Mucosa of stomach (tissue), 1 donor: ENCODE data around the gene XRCC3.
"Not testable (repeated sequence)": the region's sequence is repeated elsewhere in the genome, so short reads cannot be mapped to it uniquely, and the experiment has no call there.

ENCODE experiments used
- H3K27me3 ChIP-seq: one replicate; pipeline ENCODE4 v1.7.0; 2013; ENCODE audit warnings: mild to moderate bottlenecking, low read length; ENCODE audit not compliant: control insufficient read depth, insufficient read depth
- H3K36me3 ChIP-seq: one replicate; pipeline ENCODE4 v1.7.0; 2013; ENCODE audit warnings: low read length; ENCODE audit not compliant: control insufficient read depth, insufficient read depth
- H3K4me1 ChIP-seq: one replicate; pipeline ENCODE4 v1.7.0; 2013; ENCODE audit warnings: mild to moderate bottlenecking, low read length; ENCODE audit not compliant: control insufficient read depth, insufficient read depth
- H3K4me3 ChIP-seq: one replicate; pipeline ENCODE4 v1.7.0; 2013; ENCODE audit warnings: low read length
- H3K9ac ChIP-seq: one replicate; pipeline ENCODE4 v1.7.0; 2013; ENCODE audit warnings: mild to moderate bottlenecking, low read length, moderate library complexity
- H3K9me3 ChIP-seq: one replicate; pipeline ENCODE4 v1.7.0; 2013; ENCODE audit warnings: mild to moderate bottlenecking, low read length, moderate library complexity; ENCODE audit not compliant: control insufficient read depth
- donor health status: Pancreatic carcinoma.

XRCC3 gene

DNA sequence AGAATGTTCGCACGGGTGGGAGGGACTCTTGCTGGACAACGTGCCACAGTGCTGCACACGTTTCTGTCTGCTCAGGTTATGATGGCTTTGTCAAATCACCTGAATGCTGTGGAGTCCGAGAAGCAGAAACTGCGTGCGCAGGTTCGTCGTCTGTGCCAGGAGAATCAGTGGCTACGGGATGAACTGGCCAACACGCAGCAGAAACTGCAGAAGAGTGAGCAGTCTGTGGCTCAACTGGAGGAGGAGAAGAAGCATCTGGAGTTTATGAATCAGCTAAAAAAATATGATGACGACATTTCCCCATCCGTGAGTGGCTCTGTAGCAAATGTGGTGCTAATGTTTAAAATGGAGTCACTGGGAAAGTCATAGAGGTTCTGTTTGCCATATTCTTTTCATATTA, 57.8 kb downstream of the XRCC3 start:
- H3K4me3 ChIP-seq: no peak overlapping the region
- H3K27me3 ChIP-seq: no peaks in the 10 kb centered on the region
- H3K9me3 ChIP-seq: no peaks in the 10 kb centered on the region
- peaks cover 19% of the 10 kb centered on the region for H3K36me3 ChIP-seq
- no peak overlapping the region for H3K9ac ChIP-seq
- peaks cover 10% of the 10 kb centered on the region for H3K4me1 ChIP-seq

DNA sequence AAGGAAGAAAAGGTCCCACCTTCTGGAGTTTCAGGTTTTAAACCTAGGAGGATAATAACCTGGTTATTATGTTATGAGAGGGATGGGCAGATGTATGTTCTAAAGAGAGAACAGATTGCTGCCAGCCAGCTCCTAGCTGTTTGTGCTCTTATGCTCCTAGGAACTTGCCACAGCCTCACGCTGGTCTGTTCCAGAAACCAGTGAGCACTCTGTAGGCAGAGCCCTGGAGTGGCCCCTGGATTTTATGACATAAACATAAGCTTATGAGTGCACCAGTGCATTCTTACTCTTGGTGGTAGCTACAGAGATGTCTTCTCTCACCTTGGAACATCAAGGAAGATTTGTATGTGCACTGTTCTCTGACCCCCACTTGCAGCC, 58.5 kb downstream of the XRCC3 start:
- Histone ChIP-seq H3K9me3 (no peaks in the 10 kb centered on the region), H3K4me1 (peaks cover 10% of the 10 kb centered on the region), H3K36me3 (peaks cover 16% of the 10 kb centered on the region), H3K4me3 (no peak overlapping the region), H3K9ac (no peak overlapping the region), H3K27me3 (no peaks in the 10 kb centered on the region)

DNA sequence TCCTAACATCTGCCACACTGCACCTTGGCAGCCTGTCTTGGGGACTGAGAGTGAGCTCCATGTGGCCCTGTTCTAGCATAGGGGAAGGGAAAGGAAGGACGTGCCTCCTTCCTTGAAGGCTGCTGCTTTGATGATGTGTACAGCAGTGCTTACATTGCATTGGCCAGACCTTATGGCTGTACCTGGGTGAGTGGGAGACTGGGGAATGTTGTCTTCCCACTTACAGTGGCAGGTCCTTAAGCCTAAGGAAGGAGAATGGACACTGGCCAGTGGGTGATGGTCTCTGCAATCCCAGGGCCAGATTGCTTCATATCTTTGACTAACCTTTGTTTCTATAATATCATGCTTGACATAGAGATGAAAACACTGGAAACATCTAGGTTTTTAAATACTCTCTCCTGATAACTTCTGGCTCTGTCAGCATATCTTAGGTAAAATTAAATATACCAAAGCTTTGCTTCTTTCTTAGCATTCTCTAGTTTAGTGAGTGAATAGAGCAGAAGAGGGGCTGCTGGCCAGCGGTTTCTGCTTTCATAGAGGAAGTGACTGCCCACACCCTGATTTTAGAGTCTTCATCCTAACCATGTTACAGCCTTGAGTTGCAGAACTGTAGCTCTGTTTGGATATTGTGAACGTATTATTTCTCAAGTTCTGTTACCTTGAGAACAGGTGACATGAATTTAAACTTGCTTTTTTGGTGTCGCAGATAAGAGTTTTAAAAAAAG, 59.1 kb downstream of the XRCC3 start:
- H3K27me3 ChIP-seq: no peaks in the 10 kb centered on the region
- H3K9ac ChIP-seq: no peak overlapping the region
- H3K4me3 ChIP-seq: no peak overlapping the region
- H3K4me1 ChIP-seq: peaks cover 10% of the 10 kb centered on the region
- no peaks in the 10 kb centered on the region for H3K9me3 ChIP-seq
- H3K36me3 ChIP-seq: peaks cover 16% of the 10 kb centered on the region

DNA sequence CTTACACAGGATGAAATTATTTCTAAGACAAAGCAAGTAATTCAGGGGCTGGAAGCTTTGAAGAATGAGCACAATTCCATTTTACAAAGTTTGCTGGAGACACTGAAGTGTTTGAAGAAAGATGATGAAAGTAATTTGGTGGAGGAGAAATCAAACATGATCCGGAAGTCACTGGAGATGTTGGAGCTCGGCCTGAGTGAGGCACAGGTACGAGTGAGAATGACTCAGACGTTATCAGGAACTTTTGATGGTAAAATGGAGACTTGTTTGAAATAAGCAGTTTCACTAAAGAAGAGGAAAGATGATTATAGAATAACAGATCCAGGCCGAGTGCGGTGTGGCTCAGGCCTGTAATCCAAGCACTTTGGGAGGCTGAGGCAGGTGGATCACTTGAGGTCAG, 60.6 kb downstream of the XRCC3 start:
- Histone ChIP-seq H3K36me3 (peaks cover 12% of the 10 kb centered on the region), H3K9me3 (no peaks in the 10 kb centered on the region), H3K4me3 (no peak overlapping the region), H3K4me1 (peaks cover 10% of the 10 kb centered on the region), H3K27me3 (no peaks in the 10 kb centered on the region), H3K9ac (no peak overlapping the region)

DNA sequence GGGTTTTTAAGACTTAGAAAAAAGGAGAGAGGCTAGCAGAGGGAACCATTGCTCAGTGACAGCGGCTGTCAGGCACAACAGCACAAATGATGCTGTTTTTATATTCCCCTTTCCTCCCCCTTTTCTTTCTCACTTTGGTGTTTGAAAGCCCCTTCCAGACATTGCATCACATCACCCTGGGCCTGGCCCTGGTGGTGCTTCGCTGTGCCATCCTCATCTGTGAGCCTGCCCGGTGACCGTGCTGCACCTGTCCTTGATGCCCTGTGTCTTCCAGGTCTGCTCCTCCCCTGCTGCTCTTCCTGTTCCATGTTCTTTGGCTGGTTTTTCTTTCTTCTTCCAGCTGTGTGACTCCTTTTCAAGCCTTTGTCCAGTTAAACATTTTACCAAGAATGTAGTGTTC, 61.4 kb downstream of the XRCC3 start:
- Histone ChIP-seq H3K9me3 (no peaks in the 10 kb centered on the region), H3K4me1 (peaks cover 10% of the 10 kb centered on the region), H3K4me3 (no peak overlapping the region), H3K27me3 (no peaks in the 10 kb centered on the region), H3K9ac (no peak overlapping the region), H3K36me3 (peaks cover 9% of the 10 kb centered on the region)

DNA sequence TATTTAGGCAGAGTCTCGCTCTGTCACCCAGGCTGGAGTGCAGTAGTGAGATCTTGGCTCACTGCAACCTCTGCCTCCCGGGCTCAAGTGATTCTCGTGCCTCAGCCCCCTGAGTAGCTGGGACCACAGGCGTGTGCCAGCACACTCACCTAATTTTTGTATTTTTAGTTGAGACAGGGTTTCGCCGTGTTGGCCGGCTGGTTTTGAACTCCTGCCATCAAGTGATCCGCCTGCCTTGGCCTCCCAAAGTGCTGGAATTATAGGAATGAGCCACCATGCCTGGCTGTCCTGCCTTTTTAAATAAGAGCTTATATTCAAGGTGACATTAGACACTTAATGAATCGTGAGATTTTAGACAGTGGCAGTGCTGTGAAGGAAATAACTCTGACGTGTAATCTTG, 61.9 kb downstream of the XRCC3 start:
- not testable (repeated sequence) for H3K27me3 ChIP-seq, H3K9me3 ChIP-seq, H3K36me3 ChIP-seq, H3K9ac ChIP-seq, H3K4me3 ChIP-seq
- H3K4me1 ChIP-seq: peaks cover 10% of the 10 kb centered on the region

DNA sequence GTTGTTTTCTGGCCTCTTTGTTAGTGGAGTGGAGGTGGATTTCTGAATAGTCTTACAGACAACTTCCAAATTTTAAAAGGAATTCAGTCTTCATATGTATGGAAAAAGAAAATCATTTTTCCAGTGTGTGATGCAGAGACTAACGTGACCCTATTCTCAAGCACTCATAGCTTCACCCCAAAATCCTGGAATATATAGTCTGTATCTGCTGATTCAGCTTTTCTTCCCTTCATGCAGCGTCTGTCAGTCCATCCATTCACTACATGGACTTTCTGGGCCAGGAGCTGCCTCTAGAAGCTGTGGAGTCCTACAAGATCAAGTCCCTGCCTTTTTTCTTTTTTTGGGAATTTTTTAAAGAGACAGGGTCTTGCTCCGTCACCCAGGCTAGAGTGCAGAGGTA, 62.4 kb downstream of the XRCC3 start:
- Histone ChIP-seq H3K4me1 (peaks cover 10% of the 10 kb centered on the region), H3K9me3 (no peaks in the 10 kb centered on the region), H3K9ac (no peak overlapping the region), H3K36me3 (peaks cover 9% of the 10 kb centered on the region), H3K4me3 (no peak overlapping the region), H3K27me3 (no peaks in the 10 kb centered on the region)

DNA sequence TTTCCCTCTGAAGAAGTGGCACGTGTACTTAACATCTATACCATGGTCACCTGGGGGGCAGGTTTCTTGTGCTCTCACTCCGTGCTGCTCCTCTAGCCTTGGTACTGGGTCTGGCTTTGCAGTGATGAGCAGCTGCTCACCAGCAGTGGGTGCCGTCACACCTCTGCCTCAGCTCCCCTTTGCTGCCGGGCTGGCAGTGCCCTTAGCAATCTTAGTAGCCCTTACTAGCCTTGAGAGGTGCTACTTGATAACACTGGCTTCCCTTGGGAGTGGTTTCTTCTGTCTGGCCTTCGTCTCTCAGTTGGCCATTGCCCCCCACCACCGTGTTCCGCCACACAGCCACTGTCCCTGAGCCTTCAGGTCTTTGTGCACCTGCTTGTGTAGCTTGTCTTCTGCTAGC, 63.7 kb downstream of the XRCC3 start:
- no peaks in the 10 kb centered on the region for H3K9me3 ChIP-seq
- peaks cover 10% of the 10 kb centered on the region for H3K4me1 ChIP-seq
- H3K36me3 ChIP-seq: peaks cover 3% of the 10 kb centered on the region
- H3K27me3 ChIP-seq: no peaks in the 10 kb centered on the region
- no peak overlapping the region for H3K9ac ChIP-seq
- no peak overlapping the region for H3K4me3 ChIP-seq

DNA sequence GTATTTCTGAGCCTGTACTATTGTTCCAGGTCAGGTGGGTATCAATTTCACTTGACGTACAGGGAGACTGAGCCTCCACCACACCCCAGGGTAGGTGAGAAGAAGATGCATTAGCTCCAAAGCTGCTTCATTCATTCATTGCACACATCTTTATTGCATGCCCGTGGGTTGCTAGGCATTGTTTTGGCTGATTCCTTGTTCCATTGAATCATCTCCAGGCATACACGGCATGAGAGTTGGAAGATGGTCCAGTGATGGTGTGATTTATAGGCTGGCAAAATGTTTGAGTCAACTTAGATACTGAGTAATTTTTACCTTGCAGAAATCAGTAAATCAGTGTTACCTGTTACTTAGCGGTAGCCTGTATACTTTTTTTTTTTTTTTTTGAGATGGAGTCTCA, 65.0 kb downstream of the XRCC3 start:
- no peak overlapping the region for H3K9ac ChIP-seq
- H3K4me3 ChIP-seq: no peak overlapping the region
- H3K4me1 ChIP-seq: peaks cover 10% of the 10 kb centered on the region
- no peaks in the 10 kb centered on the region for H3K9me3 ChIP-seq
- peaks cover 3% of the 10 kb centered on the region for H3K36me3 ChIP-seq
- no peaks in the 10 kb centered on the region for H3K27me3 ChIP-seq

DNA sequence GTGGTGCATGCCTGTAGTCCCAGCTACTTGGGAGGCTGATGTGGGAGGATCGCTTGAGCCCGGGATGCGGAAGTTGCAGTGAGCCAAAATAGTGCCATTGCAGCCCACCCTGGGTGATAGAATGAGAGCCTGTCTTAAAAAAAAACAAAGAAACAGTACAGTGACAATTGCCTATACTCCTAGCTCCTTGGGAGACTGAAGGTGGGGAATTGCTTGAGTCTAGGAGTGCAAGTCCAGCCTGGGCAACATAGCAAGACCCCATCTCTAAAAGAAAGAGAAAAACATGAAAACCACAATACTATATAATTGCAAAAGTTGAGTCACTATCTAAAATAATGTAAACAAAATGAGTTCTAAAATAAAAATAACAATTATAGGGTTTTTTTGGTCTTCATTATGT, 66.2 kb downstream of the XRCC3 start:
- H3K36me3 ChIP-seq: no peaks in the 10 kb centered on the region
- no peak overlapping the region for H3K9ac ChIP-seq
- no peak overlapping the region for H3K4me3 ChIP-seq
- no peaks in the 10 kb centered on the region for H3K9me3 ChIP-seq
- peaks cover 4% of the 10 kb centered on the region for H3K4me1 ChIP-seq
- no peaks in the 10 kb centered on the region for H3K27me3 ChIP-seq
